K562 (cell line): ENCODE results near the gene ALDH7A1.

Experiments
- ARID2 ChIP-seq: fragments of 450-650 bp; IDR thresholded peaks from 2 replicates; pipeline ENCODE4 v1.6.1; 2017; ENCODE audit warnings: antibody characterized with exemption, mild to moderate bottlenecking
- RAD21 ChIP-seq, 2 experiments: fragments of 250-450 bp in 1 of 2; fragments of 450-650 bp in 1 of 2; sonication (Bioruptor Pico) in 1 of 2; formaldehyde crosslinking in 1 of 2; IDR thresholded peaks in 1 of 2; conservative IDR thresholded peaks in 1 of 2; 2 replicates each; pipeline versions ENCODE4 v1.4.0 to v1.8.0; 2020 to 2022; ENCODE audit warnings: mild to moderate bottlenecking in 2 of 2, moderate library complexity in 1 of 2

DNA sequence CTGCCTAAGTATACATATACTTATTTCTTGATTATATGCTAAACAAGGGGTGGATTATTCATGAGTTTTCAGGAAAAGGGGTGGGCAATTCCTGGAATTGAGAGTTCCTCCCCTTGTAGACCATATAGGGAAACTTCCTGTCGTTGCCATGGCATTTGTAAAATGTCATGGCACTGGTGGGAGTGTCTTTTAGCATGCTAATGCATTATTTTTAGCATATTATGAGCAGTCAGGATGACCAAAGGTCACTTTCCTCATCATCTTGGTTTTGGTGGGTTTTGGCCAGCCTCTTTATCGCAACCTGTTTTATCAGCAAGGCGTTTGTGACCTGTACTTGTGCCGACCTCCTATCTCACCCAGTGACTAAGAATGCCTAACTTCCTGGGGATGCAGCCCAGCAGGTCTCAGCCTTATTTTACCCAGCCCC, 80.9 kb downstream of the ALDH7A1 start:
- TF ChIP-seq RAD21 (CRISPR knock-in tag; conservative IDR thresholded peaks at IDR 0.05 in 1 of 2, IDR thresholded peaks at IDR 0.05 in 1 of 2) (no peak), ARID2 (no peak)
